ENCODE measurements around the gene SMC5.

SMC5 gene

DNA sequence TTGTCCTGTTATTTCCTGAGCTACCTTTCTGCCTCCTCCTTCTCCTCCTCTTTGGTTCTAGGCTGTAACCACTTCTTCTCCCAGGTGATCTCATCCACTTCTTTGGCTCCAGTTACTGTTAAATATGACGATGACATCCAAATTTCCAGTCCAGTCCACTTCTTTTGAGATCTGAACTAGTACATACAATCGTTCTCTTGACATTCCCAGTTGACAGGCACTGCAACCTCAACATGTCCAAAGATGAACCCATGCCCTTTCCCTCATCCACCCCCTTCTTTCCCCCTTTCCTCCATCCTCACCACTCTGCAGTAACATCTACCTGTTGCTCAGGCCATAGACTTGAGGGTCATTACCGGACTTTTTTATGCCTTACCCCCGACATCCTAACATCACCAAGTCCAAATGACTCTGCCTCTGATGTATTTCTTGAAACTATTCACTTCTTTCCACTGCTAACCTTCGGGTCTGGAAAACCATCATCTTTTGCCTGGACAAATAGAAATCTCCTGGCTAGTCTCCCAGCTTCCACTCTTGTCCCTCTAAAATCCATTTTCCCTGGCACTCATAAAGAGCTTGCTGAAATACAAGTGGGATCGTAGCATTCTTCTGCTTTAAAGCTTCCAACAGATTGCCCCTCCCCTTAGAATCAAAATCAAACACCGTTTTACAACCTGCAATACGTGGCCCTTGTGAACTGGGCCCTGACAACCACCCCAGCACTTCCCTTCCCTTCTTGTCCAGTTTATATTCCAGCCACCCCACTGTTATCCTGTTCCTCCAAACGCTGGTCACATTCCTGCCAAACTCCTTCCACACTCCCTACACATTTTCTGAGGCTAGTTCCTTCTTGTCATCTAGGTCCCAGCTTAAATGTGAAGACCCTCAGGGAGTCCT lies 124.2 kb downstream of the SMC5 start:
- H3K4me3 ChIP-seq (ENCODE audit: insufficient read length, low read depth): no peak overlapping the region
- no peak for TF ChIP-seq SUZ12 (IDR thresholded peaks at IDR 0.05; ENCODE audit: extremely low read depth, insufficient read depth, insufficient read length)
- TF ChIP-seq ZNF274 (IDR thresholded peaks at IDR 0.05; ENCODE audit: low read depth, low read length): no peak
- TF ChIP-seq YY1 (IDR thresholded peaks at IDR 0.05; ENCODE audit: insufficient read depth, insufficient read length): no peak
- no peak for DNase-seq (ENCODE audit: low read depth, low spot score)
- no peaks in the 10 kb centered on the region for H3K36me3 ChIP-seq (ENCODE audit: insufficient read depth, insufficient read length, low read length)
- H3K9me3 ChIP-seq (ENCODE audit: insufficient read depth, low read length): no peaks in the 10 kb centered on the region
- H3K9ac ChIP-seq (ENCODE audit: insufficient read length, low read depth): no peak overlapping the region
- no peaks in the 10 kb centered on the region for H3K27me3 ChIP-seq (ENCODE audit: insufficient read depth, insufficient read length)
- H3K4me1 ChIP-seq (ENCODE audit: insufficient read depth, insufficient read length): no peaks in the 10 kb centered on the region

DNA sequence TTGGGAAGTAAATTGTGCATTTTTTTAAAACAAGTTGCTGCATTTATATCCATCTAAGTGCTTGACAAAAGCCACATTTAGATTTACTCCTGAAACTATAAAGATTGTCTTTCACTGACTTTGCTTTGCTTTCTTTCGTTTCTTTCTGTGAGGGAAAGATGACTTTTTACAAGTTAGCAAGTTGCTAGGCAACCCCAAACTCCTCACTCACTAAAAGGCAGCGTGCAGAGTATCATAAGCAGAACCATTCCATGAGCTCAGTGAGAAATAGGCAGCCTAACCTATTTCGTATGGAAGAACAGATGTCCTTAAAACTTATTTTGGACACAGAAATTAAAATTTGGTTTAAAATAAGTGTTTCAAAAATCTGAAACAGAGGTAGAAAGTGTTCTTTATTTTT lies 126.6 kb downstream of the SMC5 start:
- Histone ChIP-seq H3K4me1 (ENCODE audit: insufficient read depth, insufficient read length) (peaks cover 4% of the 10 kb centered on the region), H3K9me3 (ENCODE audit: insufficient read depth, low read length) (no peaks in the 10 kb centered on the region), H3K27me3 (ENCODE audit: insufficient read depth, insufficient read length) (no peaks in the 10 kb centered on the region), H3K9ac (ENCODE audit: insufficient read length, low read depth) (no peak overlapping the region), H3K36me3 (ENCODE audit: insufficient read depth, insufficient read length, low read length) (no peaks in the 10 kb centered on the region), H3K4me3 (ENCODE audit: insufficient read length, low read depth) (no peak overlapping the region)
- TF ChIP-seq SUZ12 (IDR thresholded peaks at IDR 0.05; ENCODE audit: extremely low read depth, insufficient read depth, insufficient read length) (no peak), ZNF274 (IDR thresholded peaks at IDR 0.05; ENCODE audit: low read depth, low read length) (no peak), YY1 (IDR thresholded peaks at IDR 0.05; ENCODE audit: insufficient read depth, insufficient read length) (no peak)
- DNase-seq (ENCODE audit: low read depth, low spot score): no peak

GRCh38 chr9:70387663-70388062 lies 128.9 kb downstream of the SMC5 start:
- no peaks in the 10 kb centered on the region for H3K27me3 ChIP-seq (ENCODE audit: insufficient read depth, insufficient read length)
- no peak for DNase-seq (ENCODE audit: low read depth, low spot score)
- no peak for TF ChIP-seq ZNF274 (IDR thresholded peaks at IDR 0.05; ENCODE audit: low read depth, low read length)
- TF ChIP-seq YY1 (IDR thresholded peaks at IDR 0.05; ENCODE audit: insufficient read depth, insufficient read length): no peak
- no peak for TF ChIP-seq SUZ12 (IDR thresholded peaks at IDR 0.05; ENCODE audit: extremely low read depth, insufficient read depth, insufficient read length)
- H3K4me1 ChIP-seq (ENCODE audit: insufficient read depth, insufficient read length): peaks cover 4% of the 10 kb centered on the region
- H3K36me3 ChIP-seq (ENCODE audit: insufficient read depth, insufficient read length, low read length): no peaks in the 10 kb centered on the region
- no peak overlapping the region for H3K4me3 ChIP-seq (ENCODE audit: insufficient read length, low read depth)
- no peak overlapping the region for H3K9ac ChIP-seq (ENCODE audit: insufficient read length, low read depth)
- no peaks in the 10 kb centered on the region for H3K9me3 ChIP-seq (ENCODE audit: insufficient read depth, low read length)

GRCh38 chr9:70389188-70389587 lies 130.4 kb downstream of the SMC5 start:
- DNase-seq (ENCODE audit: low read depth, low spot score): no peak
- no peak for TF ChIP-seq ZNF274 (IDR thresholded peaks at IDR 0.05; ENCODE audit: low read depth, low read length)
- H3K36me3 ChIP-seq (ENCODE audit: insufficient read depth, insufficient read length, low read length): no peaks in the 10 kb centered on the region
- H3K9ac ChIP-seq (ENCODE audit: insufficient read length, low read depth): no peak overlapping the region
- no peaks in the 10 kb centered on the region for H3K27me3 ChIP-seq (ENCODE audit: insufficient read depth, insufficient read length)
- no peaks in the 10 kb centered on the region for H3K9me3 ChIP-seq (ENCODE audit: insufficient read depth, low read length)
- H3K4me3 ChIP-seq (ENCODE audit: insufficient read length, low read depth): no peak overlapping the region
- H3K4me1 ChIP-seq (ENCODE audit: insufficient read depth, insufficient read length): peaks cover 4% of the 10 kb centered on the region

DNA sequence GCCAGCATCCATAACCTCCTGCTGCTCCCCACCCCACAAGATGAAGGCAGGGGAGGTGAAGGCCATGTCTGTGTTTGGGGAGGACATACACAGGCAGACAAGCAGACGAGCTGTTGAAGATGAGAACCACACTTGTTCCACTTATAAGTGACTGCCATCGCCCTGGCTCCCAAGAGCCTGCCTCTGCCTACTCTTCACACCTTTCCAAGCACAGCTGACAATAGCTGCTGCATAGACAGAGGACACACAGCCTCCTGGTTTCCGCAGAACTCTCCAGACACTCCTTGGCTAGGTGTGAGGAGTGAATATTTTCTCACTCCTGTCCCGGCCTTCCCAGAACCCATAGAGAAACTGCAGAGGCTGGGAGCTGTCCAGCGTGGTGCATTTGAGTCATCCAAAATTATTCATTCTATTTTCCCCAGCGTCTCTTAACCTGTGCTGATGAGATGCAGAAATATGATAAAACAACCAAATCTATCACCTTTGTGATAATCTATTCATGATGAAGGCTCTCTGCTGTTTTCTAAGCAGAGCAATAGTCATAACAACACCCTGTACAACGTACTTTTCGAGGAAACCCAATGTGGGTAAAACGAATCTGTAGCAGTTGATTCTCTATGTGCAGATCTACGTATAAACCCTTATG lies 131.0 kb downstream of the SMC5 start:
- TF ChIP-seq SUZ12 (IDR thresholded peaks at IDR 0.05; ENCODE audit: extremely low read depth, insufficient read depth, insufficient read length) (no peak), YY1 (IDR thresholded peaks at IDR 0.05; ENCODE audit: insufficient read depth, insufficient read length) (no peak), ZNF274 (IDR thresholded peaks at IDR 0.05; ENCODE audit: low read depth, low read length) (no peak)
- Histone ChIP-seq H3K27me3 (ENCODE audit: insufficient read depth, insufficient read length) (no peaks in the 10 kb centered on the region), H3K9ac (ENCODE audit: insufficient read length, low read depth) (no peak overlapping the region), H3K36me3 (ENCODE audit: insufficient read depth, insufficient read length, low read length) (no peaks in the 10 kb centered on the region), H3K4me3 (ENCODE audit: insufficient read length, low read depth) (no peak overlapping the region), H3K4me1 (ENCODE audit: insufficient read depth, insufficient read length) (peaks cover 4% of the 10 kb centered on the region), H3K9me3 (ENCODE audit: insufficient read depth, low read length) (no peaks in the 10 kb centered on the region)
- DNase-seq (ENCODE audit: low read depth, low spot score): no peak

- TF ChIP-seq ZNF274 (IDR thresholded peaks at IDR 0.05; ENCODE audit: low read depth, low read length): no peak
- no peak for TF ChIP-seq SUZ12 (IDR thresholded peaks at IDR 0.05; ENCODE audit: extremely low read depth, insufficient read depth, insufficient read length)
- no peak for TF ChIP-seq YY1 (IDR thresholded peaks at IDR 0.05; ENCODE audit: insufficient read depth, insufficient read length)
- no peak for DNase-seq (ENCODE audit: low read depth, low spot score)
- no peaks in the 10 kb centered on the region for H3K27me3 ChIP-seq (ENCODE audit: insufficient read depth, insufficient read length)
- no peak overlapping the region for H3K9ac ChIP-seq (ENCODE audit: insufficient read length, low read depth)
- no peaks in the 10 kb centered on the region for H3K36me3 ChIP-seq (ENCODE audit: insufficient read depth, insufficient read length, low read length)
- peaks cover 4% of the 10 kb centered on the region for H3K4me1 ChIP-seq (ENCODE audit: insufficient read depth, insufficient read length)
- no peaks in the 10 kb centered on the region for H3K9me3 ChIP-seq (ENCODE audit: insufficient read depth, low read length)
- no peak overlapping the region for H3K4me3 ChIP-seq (ENCODE audit: insufficient read length, low read depth)
Observed at GRCh38 chr9:70390933-70391341, 132.2 kb downstream of the SMC5 start.

GRCh38 chr9:70392189-70392588 lies 133.4 kb downstream of the SMC5 start:
- no peaks in the 10 kb centered on the region for H3K36me3 ChIP-seq (ENCODE audit: insufficient read depth, insufficient read length, low read length)
- no peak overlapping the region for H3K9ac ChIP-seq (ENCODE audit: insufficient read length, low read depth)
- no peak for TF ChIP-seq ZNF274 (IDR thresholded peaks at IDR 0.05; ENCODE audit: low read depth, low read length)
- no peak for TF ChIP-seq YY1 (IDR thresholded peaks at IDR 0.05; ENCODE audit: insufficient read depth, insufficient read length)
- TF ChIP-seq SUZ12 (IDR thresholded peaks at IDR 0.05; ENCODE audit: extremely low read depth, insufficient read depth, insufficient read length): no peak
- no peaks in the 10 kb centered on the region for H3K9me3 ChIP-seq (ENCODE audit: insufficient read depth, low read length)
- H3K4me3 ChIP-seq (ENCODE audit: insufficient read length, low read depth): no peak overlapping the region
- peaks cover 4% of the 10 kb centered on the region for H3K4me1 ChIP-seq (ENCODE audit: insufficient read depth, insufficient read length)
- no peak for DNase-seq (ENCODE audit: low read depth, low spot score)
- H3K27me3 ChIP-seq (ENCODE audit: insufficient read depth, insufficient read length): no peaks in the 10 kb centered on the region
